NT2/D1 (cell line): ENCODE data around the gene BATF3.
"Not testable (repeated sequence)": the region's sequence is repeated elsewhere in the genome, so short reads cannot be mapped to it uniquely, and the experiment has no call there.

ENCODE experiments used
- DNase-seq: peaks from one replicate; pipeline ENCODE4 v3.0.0-alpha.2; 2011; ENCODE audit warnings: low read depth, low spot score
- H3K27me3 ChIP-seq: 2 replicates; pipeline ENCODE4 v1.6.0; 2011; ENCODE audit warnings: mild to moderate bottlenecking; ENCODE audit not compliant: insufficient read length, insufficient read depth
- H3K36me3 ChIP-seq: 2 replicates; pipeline ENCODE4 v1.6.1; 2011; ENCODE audit warnings: mild to moderate bottlenecking, low read length, mixed read lengths; ENCODE audit not compliant: insufficient read depth, insufficient read length
- H3K4me1 ChIP-seq: 2 replicates; pipeline ENCODE4 v1.5.1; 2011; ENCODE audit not compliant: insufficient read depth, insufficient read length
- H3K4me3 ChIP-seq: 2 replicates; pipeline ENCODE4 v1.5.1; 2011; ENCODE audit warnings: low read depth; ENCODE audit not compliant: insufficient read length
- H3K9ac ChIP-seq: 2 replicates; pipeline ENCODE4 v1.6.0; 2011; ENCODE audit warnings: low read depth; ENCODE audit not compliant: insufficient read length
- H3K9me3 ChIP-seq: 2 replicates; pipeline ENCODE4 v1.5.1; 2011; ENCODE audit warnings: mild to moderate bottlenecking, low read length; ENCODE audit not compliant: insufficient read depth
- SUZ12 ChIP-seq: IDR thresholded peaks from 2 replicates; pipeline ENCODE4 v1.6.1; 2011; ENCODE audit not compliant: insufficient read length, insufficient read depth; ENCODE audit errors: extremely low read depth
- YY1 ChIP-seq: IDR thresholded peaks from 2 replicates; pipeline ENCODE4 v1.6.1; 2011; ENCODE audit not compliant: insufficient read length, insufficient read depth
- ZNF274 ChIP-seq: IDR thresholded peaks from 2 replicates; pipeline ENCODE4 v1.6.1; 2011; ENCODE audit warnings: mild to moderate bottlenecking, low read depth, low read length

The BATF3 gene

GRCh38 chr1:212666116-212666775 is 33.4 kb downstream of the BATF3 start:
- H3K36me3 ChIP-seq = no peaks in the 10 kb centered on the region
- peaks cover 18% of the 10 kb centered on the region for H3K27me3 ChIP-seq
- no peaks in the 10 kb centered on the region for H3K9me3 ChIP-seq
- peaks cover 5% of the 10 kb centered on the region for H3K4me1 ChIP-seq
- H3K4me3 ChIP-seq = no peak overlapping the region
- TF ChIP-seq ZNF274 (no peak), SUZ12 (no peak), YY1 (no peak)
- no peak for DNase-seq
- no peak overlapping the region for H3K9ac ChIP-seq

- peak; percentile 85 for DNase-seq
- H3K9ac ChIP-seq = peak overlapping the region; percentile 85
- peaks cover 5% of the 10 kb centered on the region for H3K4me1 ChIP-seq
- H3K27me3 ChIP-seq = peaks cover 18% of the 10 kb centered on the region
- no peaks in the 10 kb centered on the region for H3K36me3 ChIP-seq
- H3K4me3 ChIP-seq = peak overlapping the region; percentile 74
- H3K9me3 ChIP-seq = no peaks in the 10 kb centered on the region
- TF ChIP-seq YY1 (no peak), SUZ12 (no peak), ZNF274 (no peak)
Measured at GRCh38 chr1:212665241-212666115, 34.2 kb downstream of the BATF3 start.

GRCh38 chr1:212664409-212665199 is 35.0 kb downstream of the BATF3 start:
- no peaks in the 10 kb centered on the region for H3K9me3 ChIP-seq
- no peaks in the 10 kb centered on the region for H3K36me3 ChIP-seq
- no peak overlapping the region for H3K4me3 ChIP-seq
- peaks cover 18% of the 10 kb centered on the region for H3K27me3 ChIP-seq
- peaks cover 5% of the 10 kb centered on the region for H3K4me1 ChIP-seq
- no peak for DNase-seq
- no peak overlapping the region for H3K9ac ChIP-seq
- TF ChIP-seq YY1 = no peak

DNA sequence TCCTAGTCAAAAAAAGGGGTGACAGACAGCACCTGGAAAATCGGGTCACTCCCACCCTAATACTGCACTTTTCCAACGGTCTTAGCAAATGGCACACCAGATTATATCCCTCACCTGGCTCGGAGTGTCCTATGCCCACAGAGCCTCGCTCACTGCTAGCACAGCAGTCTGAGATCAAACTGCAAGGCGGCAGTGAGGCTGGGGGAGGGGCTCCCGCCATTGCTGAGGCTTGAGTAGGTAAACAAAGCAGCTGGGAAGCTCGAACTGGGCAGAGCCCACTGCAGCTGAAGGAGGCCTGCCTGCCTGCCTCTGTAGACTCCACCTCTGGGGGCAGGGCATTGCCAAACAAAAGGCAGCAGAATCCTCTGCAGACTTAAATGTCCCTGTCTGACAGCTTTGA is 41.4 kb downstream of the BATF3 start:
- H3K4me1 ChIP-seq, H3K4me3 ChIP-seq, DNase-seq, H3K36me3 ChIP-seq, H3K27me3 ChIP-seq, H3K9ac ChIP-seq, H3K9me3 ChIP-seq: not testable (repeated sequence)

GRCh38 chr1:212656730-212657129 is 42.9 kb downstream of the BATF3 start:
- H3K4me3 ChIP-seq = no peak overlapping the region
- no peak overlapping the region for H3K9ac ChIP-seq
- no peak for DNase-seq
- peaks cover 9% of the 10 kb centered on the region for H3K4me1 ChIP-seq
- H3K27me3 ChIP-seq = no peaks in the 10 kb centered on the region
- peaks cover 5% of the 10 kb centered on the region; the same call in 1 of the 2 replicates for H3K9me3 ChIP-seq
- TF ChIP-seq SUZ12 = no peak
- TF ChIP-seq ZNF274 = no peak
- TF ChIP-seq YY1 = no peak
- H3K36me3 ChIP-seq = no peaks in the 10 kb centered on the region

DNA sequence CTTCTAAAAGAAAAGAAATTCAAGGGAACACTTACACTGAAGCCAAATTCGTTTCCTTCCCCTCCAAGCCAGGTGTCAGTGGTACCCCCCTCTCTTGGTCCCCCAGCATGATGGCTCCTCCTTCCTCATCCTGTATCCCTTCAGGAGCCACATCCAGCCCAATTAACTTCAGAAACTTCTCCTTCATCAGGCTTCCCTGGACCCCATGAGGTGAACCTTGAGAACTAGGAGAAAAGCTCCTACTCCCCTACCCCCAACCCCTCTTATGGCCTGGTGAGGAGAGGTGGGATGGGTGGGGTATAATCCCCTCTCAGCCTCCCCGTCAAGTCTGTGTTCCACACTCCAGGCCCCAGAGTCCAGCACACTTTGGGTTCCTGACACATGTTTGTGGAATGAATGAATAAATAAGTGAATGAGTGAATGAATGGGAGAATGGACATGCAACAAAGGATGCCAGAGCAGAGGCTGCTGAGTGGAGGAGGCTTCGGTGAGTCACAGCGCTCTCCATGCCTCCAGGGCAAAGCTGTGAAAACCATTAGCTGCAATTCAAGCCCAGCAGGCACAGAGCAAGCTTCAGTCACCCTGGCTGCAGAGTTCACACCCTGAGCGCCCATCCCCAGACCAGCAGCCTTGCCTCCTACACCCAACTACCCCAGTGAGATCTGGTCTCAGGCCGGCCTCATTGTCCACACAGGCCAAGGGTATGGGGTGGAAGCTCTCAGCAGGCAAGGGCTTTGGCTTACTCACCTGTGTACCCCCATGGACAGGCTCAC is 43.8 kb downstream of the BATF3 start:
- Histone ChIP-seq H3K36me3 (no peaks in the 10 kb centered on the region), H3K4me3 (no peak overlapping the region), H3K9ac (no peak overlapping the region), H3K4me1 (peaks cover 9% of the 10 kb centered on the region), H3K9me3 (peaks cover 5% of the 10 kb centered on the region; the same call in 1 of the 2 replicates), H3K27me3 (no peaks in the 10 kb centered on the region)
- TF ChIP-seq YY1 (no peak), ZNF274 (no peak), SUZ12 (no peak)
- DNase-seq = peak; percentile 74
